Left forelimb (tissue), 1 donor: Measurements from ENCODE around the gene VEGFD.

ENCODE experiments used
- DNase-seq: peaks from one replicate; pipeline ENCODE4 v3.0.0-alpha.2; 2018; ENCODE audit warnings: low spot score

Gene VEGFD, protein sequence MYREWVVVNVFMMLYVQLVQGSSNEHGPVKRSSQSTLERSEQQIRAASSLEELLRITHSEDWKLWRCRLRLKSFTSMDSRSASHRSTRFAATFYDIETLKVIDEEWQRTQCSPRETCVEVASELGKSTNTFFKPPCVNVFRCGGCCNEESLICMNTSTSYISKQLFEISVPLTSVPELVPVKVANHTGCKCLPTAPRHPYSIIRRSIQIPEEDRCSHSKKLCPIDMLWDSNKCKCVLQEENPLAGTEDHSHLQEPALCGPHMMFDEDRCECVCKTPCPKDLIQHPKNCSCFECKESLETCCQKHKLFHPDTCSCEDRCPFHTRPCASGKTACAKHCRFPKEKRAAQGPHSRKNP

GRCh38 chrX:15384304-15384703 lies at the start of gene VEGFD:
Gene VEGFD (minus strand): TSS chrX:15384413. CDS start chrX:15383946, 467 bp downstream.
- no peak for DNase-seq

GRCh38 chrX:15430584-15430983 lies 46.4 kb upstream of the VEGFD start:
- DNase-seq, result no peak

GRCh38 chrX:15430076-15430475 lies 45.9 kb upstream of the VEGFD start:
- no peak for DNase-seq

GRCh38 chrX:15425024-15425423 lies 40.8 kb upstream of the VEGFD start:
- DNase-seq, result no peak

GRCh38 chrX:15418707-15419181 lies 34.5 kb upstream of the VEGFD start:
- no peak for DNase-seq

DNA sequence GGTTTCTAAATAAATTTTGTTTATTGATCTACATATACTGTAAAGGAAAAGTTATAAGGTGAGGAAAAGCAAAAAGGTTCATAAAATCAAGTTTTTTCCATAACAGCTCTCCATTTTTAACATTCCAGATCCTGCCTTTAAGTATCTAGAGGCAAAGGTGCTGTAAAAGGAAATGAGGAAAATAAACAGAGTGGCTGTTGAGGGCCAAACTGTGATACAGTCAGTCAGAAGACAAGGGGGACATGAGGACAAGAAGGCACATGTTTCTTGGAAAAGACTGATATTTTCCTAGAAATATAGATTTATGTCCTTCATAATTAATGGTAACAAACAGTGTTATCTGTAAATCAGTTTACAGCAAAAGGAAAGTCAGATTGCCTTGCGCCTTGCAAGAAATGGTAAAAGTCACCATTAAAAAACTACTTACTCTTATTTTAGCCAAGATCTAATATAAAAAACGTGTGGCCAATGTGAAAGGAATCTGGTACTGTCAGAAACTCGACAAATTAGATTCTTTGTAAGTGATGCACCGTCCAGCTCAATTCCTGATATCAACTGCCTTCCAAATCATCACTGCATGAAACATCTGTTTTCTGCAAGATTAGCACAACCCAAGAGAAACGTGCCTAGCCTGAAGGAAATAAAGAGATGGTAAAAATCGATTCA lies 34.0 kb upstream of the VEGFD start:
- DNase-seq, result no peak

DNA sequence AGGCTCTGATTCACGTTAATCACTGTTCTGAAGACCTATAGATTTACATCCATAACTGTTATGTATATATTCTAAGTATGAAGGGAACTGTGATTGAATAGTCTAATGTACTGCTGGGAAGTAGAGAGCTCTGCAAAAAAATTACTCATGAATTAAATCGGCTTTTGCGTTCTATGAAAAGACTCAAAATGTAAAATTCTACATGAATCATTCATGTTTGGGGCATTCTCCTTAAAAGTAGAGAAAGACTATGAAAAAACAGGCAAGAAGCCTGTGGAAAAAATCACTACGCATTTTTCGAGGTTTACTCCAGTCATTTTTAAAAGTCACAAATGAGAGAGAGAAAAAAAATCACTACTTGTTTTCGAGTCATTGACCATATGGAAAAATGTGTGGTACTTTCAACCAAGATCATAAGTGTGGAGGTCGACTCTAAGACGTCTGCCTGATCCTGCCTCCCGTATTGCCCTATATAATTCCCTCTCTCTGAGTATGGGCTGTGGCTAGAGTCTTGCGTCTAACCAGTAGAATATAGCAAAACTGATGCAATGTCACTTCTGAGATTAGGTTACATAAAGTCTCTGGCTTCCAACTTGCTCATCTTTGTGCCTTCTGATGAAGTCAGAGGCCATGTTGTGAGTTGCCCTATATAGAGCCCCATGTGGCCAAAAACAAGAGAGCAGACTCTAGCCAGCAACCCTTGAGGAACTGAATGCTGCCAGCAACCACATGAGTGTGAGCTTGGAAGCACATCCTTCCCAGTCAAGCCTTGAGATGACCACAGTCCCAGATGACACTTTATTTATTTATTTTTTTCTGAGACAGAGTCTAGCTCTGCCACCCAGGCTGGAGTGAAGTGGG lies 32.1 kb upstream of the VEGFD start:
- DNase-seq, result no peak

GRCh38 chrX:15413101-15413500 lies 28.9 kb upstream of the VEGFD start:
- no peak for DNase-seq

DNA sequence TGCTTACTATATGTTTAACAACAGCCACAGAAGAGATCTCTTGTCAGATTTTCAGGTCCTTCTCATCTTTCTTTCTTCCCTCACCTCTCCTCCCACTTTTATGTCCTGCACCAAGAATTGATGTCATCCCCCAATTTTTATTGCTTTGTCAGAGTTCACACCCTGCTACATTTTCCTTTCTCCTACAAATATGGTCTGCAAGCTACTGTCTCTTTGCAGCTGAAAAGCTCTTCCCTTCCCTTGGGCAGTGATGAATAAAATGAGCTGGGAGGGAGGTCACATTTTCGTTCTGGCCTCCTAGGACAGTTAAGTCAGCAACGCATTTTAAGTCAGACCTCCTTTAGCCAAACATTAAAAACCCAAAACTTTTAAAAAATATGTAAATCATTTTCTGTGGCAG lies 26.7 kb upstream of the VEGFD start:
- DNase-seq, result no peak

DNA sequence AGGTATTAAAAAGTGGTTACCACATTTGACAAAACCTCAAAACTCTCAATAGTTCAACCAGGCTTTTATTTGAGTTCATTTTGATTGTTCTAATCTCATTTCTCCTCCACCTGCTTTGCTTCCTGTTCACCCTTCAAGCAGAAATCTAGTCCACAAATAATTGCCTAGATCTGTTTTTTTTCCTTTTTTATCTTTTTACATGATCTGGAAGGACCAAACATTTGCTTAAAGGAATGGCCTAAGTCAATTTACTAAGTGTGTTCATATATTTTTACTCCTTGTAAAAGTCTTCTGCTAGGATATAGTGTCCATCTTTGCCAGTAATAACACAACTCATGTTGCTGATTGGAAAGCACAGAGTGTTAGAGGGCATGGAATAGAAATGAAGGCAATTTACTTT lies 26.2 kb upstream of the VEGFD start:
- no peak for DNase-seq

DNA sequence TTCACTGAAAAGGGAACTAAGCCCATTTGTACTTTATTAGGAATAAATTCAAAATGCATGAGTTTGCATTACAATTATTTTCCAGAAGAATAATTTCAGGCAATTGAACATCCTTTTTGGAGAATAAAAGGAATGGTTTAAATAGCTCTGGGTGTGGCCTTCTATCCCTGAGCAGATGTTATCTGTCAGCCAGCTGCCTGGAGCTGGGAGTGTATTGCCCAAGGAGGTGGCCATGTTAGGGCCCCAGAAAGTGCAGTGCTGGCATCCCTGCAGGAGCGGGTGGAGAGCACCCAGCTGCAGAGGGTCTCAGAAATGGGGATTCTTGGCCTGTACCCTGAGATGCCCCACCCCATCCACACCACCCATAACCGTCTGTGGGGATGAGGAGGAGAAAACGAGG lies 21.6 kb upstream of the VEGFD start:
- no peak for DNase-seq

GRCh38 chrX:15404401-15405096 lies 20.3 kb upstream of the VEGFD start:
- no peak for DNase-seq

- DNase-seq, result no peak
Observed at GRCh38 chrX:15401378-15401777, 17.2 kb upstream of the VEGFD start.

- no peak for DNase-seq
Observed at GRCh38 chrX:15399962-15400391, 15.8 kb upstream of the VEGFD start.

- DNase-seq, result no peak
Observed at GRCh38 chrX:15398874-15399273, 14.7 kb upstream of the VEGFD start.

GRCh38 chrX:15395789-15396188 lies 11.6 kb upstream of the VEGFD start:
- DNase-seq, result no peak

- no peak for DNase-seq
Observed at GRCh38 chrX:15391850-15392249, 7.6 kb upstream of the VEGFD start.

- no peak for DNase-seq
Observed at GRCh38 chrX:15382813-15383212, 1.4 kb downstream of the VEGFD start.

DNA sequence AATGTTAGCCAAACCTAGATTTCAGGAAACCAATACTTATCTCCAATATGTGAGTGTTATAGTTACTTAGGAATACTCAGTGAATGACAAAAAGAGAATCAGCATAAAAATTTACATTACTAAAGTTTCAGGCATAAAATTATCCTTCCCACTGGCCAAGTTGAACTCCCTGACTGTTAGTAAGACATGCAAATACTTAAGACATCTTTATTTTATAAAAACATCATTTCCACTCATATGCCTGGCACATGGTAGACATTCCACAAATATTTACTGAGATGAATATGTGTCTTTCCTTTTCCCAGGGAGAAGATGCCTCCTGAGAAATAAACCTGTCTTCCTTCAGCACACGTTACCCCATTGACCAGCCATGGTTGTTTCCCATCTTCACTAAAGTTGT lies 7.3 kb downstream of the VEGFD start:
- no peak for DNase-seq

DNA sequence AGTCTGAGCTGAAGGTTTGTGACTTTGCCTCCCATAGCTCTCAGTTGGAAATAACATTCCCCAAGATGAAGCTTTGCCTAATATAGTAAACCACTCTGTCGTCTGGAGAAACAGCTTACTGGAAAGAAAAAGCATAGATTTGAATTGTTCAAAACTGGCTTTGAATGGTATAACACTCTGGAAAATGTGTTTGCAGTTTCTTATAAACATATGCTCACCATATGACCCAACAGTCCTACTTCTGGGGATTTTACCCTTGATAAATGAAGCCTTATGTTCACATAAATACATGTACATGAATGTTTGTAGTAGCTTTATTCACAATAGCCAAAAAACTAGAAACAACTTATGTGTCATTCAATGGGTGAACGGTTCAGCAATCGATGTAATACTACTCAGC lies 10.2 kb downstream of the VEGFD start:
- DNase-seq, result no peak

- no peak for DNase-seq
Observed at GRCh38 chrX:15366506-15367352, 17.5 kb downstream of the VEGFD start.
